ENCODE data around the gene GABRA4.

Gene GABRA4

DNA sequence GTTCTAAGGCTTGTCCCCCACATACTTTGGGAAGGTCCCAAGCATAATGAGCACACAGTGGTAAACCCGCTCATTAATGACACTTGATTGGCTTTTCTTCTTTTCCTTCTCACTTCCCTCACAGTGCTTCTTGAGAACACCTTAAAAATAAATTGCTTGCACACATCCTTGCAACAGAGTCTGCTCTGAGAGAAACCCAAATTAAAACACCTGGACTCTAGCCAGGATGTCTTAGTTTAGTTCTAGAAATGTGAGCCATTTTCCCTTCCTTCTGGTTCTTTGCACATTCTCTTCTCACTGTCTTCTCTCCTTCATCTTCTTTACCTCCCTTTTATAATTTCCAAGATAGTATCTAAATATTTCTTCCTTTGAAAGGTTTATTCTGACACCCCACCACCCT, 49.0 kb downstream of the GABRA4 start:
- DNase-seq: no peak
- in situ Hi-C loops (cut with MboI; ENCODE audit: low pct_unique_long_range_greater_than_20kb, low sequenced_read_pairs): no loop called here

DNA sequence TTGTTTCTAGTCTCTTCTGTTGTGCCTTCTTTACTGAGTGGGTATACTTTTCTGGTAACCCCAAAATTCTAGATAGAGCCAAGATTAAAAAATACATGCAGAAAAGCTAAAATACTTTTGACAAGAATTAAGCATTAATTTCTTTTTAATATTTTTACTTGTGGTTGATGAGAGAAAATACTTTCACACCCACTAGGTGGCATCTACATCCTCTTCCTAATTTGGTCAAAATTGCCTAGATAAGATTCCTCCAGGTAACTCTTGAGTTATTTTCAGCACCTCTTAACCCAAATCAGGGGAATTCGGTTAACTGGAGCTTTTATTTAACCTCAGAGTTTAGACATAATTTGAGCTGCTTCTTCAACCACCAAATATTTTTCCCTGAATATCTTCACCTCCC, 55.9 kb downstream of the GABRA4 start:
- DNase-seq: peak; percentile 6
- in situ Hi-C loops (cut with MboI; ENCODE audit: low pct_unique_long_range_greater_than_20kb, low sequenced_read_pairs): no loop called here

DNA sequence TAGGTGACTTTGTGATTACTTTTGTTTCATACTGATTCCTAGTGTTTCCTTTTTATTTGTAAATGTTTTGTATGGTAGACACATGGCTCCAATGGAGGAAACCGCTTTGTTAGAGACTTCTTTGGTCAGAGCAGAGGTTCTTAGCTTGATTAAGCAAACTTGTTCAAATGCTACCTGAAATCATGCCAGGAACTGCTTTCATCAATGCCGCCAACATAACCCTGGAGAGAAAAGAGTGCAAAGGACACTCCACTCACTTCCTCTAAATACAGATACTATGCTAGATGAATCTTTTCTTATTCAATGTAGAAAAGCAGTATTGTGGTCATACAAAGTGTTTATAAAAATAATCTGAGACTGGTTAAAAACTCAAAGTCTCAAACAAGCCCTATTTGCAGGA, 58.7 kb downstream of the GABRA4 start:
- in situ Hi-C loops (cut with MboI; ENCODE audit: low pct_unique_long_range_greater_than_20kb, low sequenced_read_pairs): no loop called here
- DNase-seq: no peak

DNA sequence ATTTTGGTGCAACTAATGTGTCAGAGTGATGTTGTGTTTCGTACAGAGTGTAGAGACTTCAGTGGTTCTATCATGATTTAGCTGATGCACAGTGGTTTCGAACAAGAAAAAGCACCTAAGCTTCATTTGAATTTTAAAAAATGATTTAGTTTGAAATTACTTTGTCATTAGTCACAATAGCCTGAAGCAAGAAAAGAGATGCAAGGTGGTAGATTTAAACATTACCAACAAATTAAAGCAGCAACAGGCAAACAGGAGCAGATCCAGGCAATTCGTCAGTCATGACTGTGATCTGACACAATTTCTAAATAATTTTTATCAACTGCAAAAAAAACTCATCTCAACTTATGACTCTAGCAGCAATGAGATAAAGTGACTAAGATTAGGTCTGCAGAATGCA, 59.7 kb downstream of the GABRA4 start:
- in situ Hi-C loops (cut with MboI; ENCODE audit: low pct_unique_long_range_greater_than_20kb, low sequenced_read_pairs): no loop called here
- no peak for DNase-seq

DNA sequence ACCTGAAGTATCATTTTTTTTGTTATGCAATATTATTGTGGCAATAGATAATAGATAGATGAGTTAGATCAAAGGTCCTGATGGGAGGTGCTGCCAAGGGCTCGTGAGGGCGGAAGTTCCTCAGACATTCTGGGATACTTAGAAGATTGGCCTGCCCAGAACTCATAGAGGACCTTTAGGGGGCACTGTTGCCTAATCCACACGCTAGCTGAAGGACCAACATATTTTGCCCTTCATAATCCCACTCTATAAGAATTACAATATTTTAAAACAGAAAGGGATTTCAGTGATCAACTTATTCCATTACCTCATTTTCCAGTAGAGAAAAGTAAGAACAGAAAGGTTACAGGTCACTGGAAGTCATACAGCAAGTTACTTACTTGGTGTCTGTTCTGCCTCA, 61.4 kb downstream of the GABRA4 start:
- peak; percentile 34 for DNase-seq
- in situ Hi-C loops (cut with MboI; ENCODE audit: low pct_unique_long_range_greater_than_20kb, low sequenced_read_pairs): no loop called here

DNA sequence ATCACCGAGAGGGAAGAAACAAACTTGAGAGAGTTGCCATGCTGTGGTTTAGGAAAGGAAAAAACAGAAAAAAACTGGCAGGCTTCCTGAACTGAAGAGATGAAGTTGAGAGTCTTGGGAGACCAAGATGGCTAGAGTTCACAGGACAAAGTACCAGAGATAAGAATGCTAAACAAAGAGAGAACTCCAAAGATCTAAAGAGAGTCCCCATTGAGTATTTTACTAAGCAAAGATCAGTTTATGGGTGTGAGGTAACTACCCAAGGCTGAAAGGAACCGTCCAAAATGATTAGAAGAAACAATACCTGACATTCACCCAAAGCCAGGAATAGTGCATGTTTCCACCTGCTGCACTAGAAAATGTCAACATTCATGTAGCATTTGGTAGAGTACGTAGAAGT, 62.5 kb downstream of the GABRA4 start:
- DNase-seq: no peak
- in situ Hi-C loops (cut with MboI; ENCODE audit: low pct_unique_long_range_greater_than_20kb, low sequenced_read_pairs): no loop called here

DNA sequence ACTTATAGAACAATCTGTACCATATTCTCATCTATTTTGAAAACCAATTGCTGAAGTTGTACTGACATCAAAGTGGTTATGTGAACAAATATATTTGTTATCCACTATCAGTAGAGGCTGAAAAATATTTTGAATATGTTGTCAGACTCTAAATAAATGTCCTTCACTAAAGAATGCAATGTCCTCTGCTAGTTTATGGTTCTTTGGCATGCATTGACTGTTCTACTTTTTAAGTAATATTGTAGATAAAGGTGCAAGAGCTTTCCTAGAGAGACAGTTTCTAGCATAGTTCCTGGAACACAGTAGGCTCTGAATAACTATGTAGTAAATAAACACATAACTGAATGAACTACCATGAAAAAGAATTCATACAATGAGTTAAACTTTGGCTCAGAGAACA, 66.2 kb downstream of the GABRA4 start:
- no peak for DNase-seq
- in situ Hi-C loops (cut with MboI; ENCODE audit: low pct_unique_long_range_greater_than_20kb, low sequenced_read_pairs): no loop called here

DNA sequence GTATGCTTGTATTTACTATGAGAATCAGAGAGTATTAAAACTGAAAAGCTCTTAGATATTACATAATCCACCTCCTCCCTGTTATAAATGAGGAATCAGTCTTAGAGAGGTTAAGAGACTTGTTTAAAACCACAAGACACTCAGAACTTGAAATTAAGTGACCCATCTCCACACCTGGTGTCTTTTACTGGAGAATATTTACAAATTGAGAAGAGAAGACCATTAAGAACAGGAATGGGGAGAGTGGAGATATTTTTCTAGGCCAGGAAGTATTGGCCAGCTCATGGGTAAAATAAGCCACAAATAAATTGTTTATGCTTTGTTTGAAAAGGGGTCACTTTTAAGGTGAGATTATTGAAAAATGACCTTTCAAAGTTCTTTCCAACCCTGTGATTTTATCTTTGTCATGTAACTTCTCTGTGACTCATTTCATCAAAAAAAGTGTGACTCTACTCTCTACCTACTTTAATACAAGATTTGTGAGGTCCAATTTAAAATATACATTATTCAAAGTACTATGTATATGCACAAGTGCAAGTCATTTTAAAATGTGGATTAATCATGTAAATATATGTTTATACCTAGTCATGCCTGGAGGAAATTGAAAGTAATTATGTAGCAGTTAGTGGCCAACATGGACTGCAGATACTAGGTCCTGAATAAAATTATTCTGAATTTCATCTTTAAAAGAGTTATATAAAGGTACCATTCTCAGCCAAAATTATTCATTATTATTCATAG, 68.4 kb downstream of the GABRA4 start:
- in situ Hi-C loops (cut with MboI; ENCODE audit: low pct_unique_long_range_greater_than_20kb, low sequenced_read_pairs): no loop called here
- DNase-seq: no peak

DNA sequence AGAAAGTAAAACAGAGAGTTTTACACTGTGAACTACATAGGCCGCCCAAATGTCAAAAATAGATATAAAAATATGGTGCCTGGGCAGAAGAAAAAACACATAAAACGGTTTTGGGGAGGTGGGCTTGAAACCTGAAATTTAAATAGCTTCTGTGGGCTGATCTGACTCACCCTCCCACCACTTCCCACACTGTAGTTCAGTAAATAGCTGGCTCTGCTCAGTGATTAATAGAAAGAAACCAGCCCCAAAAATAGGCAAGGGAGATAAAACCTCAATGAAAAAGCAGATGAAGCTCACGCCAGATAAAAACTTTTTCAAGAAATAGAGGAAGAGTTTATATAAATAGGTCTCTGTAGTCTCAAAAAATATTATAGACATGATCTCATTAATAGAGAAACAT, 71.2 kb downstream of the GABRA4 start:
- in situ Hi-C loops (cut with MboI; ENCODE audit: low pct_unique_long_range_greater_than_20kb, low sequenced_read_pairs): no loop called here
- DNase-seq: no peak

DNA sequence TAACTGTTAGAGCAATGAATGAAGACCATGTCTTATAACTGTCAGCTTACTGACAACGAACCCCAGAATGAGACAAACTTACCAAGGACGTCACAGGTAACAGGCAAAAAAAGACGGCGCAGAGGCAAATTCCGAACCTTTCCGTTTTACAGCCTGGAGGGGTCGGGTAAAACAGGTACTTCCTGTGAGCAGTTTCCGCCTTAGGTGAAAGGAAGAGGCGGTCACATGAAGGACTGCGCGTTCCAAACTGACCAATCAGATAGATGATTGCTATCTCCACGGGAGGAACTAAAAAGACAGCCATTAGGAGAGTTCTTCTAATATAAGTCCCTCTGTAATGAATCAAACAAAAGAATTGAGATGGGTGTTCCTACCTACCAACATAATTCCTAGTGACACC, 84.3 kb downstream of the GABRA4 start, which contains the start of gene COX7B2:
COX7B2 (minus strand) TSS at position 168 of the 400 bp plus-strand sequence. CDS start 174,053 bp downstream, outside the sequence.
- in situ Hi-C loops (cut with MboI; ENCODE audit: low pct_unique_long_range_greater_than_20kb, low sequenced_read_pairs): no loop called here
- no peak for DNase-seq

DNA sequence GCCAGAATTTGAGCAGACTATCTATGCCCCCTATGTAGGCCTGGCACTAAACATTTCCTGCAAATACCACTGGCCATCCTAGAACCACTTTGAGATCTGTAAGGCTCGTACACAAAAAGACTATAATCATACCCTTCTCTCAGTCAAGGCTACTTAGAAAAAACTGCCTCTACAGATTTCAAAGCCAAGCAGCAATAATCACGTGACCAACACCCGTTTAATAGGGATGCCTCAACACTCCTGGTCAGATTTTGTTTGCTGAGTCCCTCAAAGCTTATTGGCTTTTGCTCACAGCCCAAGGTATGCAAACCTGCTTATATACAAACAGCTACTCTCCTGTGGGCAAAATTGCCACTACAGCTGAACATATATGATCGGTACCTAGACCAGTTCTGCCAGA, 85.2 kb downstream of the GABRA4 start:
- in situ Hi-C loops (cut with MboI; ENCODE audit: low pct_unique_long_range_greater_than_20kb, low sequenced_read_pairs): no loop called here
- DNase-seq: no peak

DNA sequence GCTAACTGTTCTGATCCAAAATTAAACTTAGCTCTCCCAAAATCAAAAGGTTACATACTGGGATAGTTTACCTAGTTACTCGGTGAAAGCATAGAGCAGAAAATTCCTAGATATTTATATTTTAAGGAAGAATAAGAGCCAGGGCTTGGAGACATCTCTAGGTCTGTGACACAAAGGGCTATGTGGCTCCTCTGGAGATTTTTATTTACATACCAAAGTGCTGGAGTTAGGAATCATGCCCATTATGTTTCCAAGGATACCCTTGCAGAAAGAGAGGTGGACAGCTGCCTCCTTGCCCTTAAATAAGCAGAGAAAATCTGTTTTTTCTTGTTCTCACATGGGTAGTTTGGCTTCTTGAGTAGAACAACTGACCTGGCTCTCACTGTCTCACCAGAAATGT, 93.3 kb downstream of the GABRA4 start:
- no peak for DNase-seq
- in situ Hi-C loops (cut with MboI; ENCODE audit: low pct_unique_long_range_greater_than_20kb, low sequenced_read_pairs): no loop called here

DNA sequence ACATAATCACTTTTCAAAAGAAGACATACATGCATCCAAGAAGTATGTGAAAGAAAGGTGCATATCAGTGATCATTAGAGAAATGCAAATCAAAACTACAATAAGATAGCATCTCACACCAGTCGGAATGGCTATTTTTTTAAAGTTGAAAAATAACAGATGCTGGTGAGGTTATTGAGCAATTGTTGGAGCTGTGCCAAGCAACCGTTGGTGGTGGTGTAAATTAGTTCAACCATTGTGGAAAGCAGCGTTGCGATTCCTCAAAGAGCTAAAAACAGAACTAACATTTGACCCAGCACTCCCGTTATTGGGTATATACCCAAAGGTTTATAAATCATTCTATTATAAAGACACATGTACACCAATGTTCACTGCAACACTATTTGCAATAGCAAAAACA, 98.6 kb downstream of the GABRA4 start:
- DNase-seq: peak; percentile 33

DNA sequence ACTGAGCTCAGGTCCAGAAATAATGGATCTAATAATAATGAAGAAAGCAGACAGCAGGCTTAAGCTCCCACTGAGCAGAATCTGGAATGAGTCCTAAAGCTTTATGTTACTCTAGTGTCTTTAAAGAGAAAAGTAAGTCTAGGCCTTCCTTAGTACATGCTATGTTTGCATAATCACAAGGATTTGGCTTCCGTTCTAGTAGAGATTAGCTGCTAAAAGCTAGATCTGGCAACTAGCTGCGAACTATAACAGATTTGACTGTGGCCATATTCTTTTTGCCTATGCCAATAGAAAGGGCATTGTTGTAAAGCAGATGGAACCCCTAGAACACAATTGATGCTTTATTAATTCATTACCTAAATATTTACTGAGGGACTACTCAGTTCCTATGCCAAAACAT, 103.3 kb downstream of the GABRA4 start:
- in situ Hi-C loops (cut with MboI; ENCODE audit: low pct_unique_long_range_greater_than_20kb, low sequenced_read_pairs): no loop called here
- no peak for DNase-seq

More for the DNA sequence above, 98.6 kb downstream of the GABRA4 start:
- in situ Hi-C loops (cut with MboI; ENCODE audit: low pct_unique_long_range_greater_than_20kb, low sequenced_read_pairs): no loop called here

DNA sequence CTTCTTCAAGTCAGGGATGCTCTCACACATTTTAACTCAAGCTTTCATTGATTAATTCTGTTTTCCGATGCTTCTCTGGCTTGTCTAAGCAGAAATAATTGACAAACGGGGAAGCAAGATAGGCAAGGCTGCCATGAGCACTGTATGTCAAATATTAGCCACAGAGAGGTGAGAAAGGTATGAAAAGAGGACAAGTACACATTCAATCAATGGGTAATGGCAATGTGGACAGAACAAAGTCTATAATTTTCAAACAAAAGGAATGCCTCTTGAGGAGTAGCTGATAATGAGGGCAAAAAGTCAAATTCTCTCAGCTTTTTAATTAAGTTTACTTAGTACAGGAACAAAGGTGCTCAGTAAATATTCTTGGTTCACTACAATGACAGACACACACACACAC, 104.0 kb downstream of the GABRA4 start:
- no peak for DNase-seq
- in situ Hi-C loops (cut with MboI; ENCODE audit: low pct_unique_long_range_greater_than_20kb, low sequenced_read_pairs): no loop called here

DNA sequence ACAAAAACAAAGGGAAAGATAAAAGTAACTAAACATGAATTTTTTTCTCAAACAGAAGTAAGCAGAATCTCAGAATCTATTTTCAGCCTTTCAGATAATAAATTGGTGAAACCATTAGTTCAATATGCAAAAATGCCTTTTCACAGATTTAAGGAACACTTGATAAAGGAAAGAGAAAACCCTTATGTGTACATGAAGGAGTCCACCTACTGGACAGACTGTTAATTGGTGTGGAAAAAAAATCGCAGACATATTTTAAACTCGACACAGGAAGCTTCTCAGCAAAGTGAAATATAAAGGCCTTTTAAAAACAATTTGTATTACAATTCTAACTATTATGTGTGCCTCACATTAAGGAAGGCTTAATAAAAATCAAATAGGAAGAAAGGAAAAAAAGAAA, 106.7 kb downstream of the GABRA4 start:
- in situ Hi-C loops (cut with MboI; ENCODE audit: low pct_unique_long_range_greater_than_20kb, low sequenced_read_pairs): no loop called here
- DNase-seq: peak; percentile 14

DNA sequence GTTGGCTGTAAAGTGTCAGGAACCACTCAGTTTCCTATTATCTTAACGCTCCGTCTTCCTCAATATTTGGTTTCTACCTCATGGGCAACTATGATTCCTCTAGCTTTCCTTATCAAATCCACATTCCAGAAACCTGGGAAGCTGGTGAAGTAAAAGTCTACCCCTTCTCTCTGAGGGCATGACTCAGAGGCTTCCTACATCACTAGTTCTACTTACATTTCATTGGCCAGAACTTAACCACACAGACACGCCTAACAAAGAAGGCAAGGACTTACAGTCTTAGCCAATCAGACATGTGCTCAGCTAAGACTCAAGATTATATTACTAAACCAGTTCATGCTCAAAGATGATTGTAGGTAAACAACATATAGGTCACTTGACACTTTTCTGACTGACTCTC, 114.7 kb downstream of the GABRA4 start:
- no peak for DNase-seq
- in situ Hi-C loops (cut with MboI; ENCODE audit: low pct_unique_long_range_greater_than_20kb, low sequenced_read_pairs): no loop called here

DNA sequence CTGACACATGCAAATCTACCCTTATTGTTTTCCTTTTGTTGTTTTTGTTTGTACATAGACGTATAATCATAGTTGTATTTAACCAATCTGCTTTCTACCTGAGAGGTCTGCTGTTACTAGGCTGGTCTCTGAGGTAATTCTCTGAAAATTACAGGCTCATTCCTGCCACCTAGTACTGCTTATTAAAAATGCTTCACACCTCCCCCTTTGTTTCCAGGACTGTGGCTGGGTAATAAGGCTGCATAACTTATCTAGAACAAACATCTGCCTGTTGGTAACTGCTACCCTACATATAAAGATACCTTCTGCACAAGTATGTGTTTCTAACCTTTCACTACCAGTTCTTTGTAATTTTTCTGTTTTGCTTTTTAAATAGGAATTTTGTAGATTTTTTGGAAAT, 118.6 kb downstream of the GABRA4 start:
- DNase-seq: no peak
- in situ Hi-C loops (cut with MboI; ENCODE audit: low pct_unique_long_range_greater_than_20kb, low sequenced_read_pairs): no loop called here

DNA sequence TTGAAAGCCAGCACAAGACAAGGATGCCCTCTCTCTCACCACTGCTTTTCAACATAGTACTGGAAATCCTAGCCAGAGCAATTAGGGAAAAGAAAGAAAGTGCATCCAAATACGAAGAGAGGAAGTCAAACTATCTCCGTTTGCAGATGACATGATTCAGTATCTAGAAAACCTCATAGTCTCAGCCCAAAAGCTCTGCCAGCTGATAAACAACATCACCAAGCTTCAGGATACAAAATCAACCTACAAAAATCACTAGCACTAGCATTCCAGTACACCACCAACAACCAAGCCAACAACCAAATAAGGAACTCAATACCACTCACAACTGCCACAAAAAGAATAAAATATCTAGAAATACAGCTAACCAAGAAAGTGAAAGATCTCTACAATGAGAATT, 123.0 kb downstream of the GABRA4 start:
- in situ Hi-C loops (cut with MboI; ENCODE audit: low pct_unique_long_range_greater_than_20kb, low sequenced_read_pairs): no loop called here
- DNase-seq: no peak

Measured in KBM-7 (cell line).